ENCODE data around the gene SPOCK3. TPM values are rescaled to one million over a fixed set of nuclear protein-coding genes. Genes with fewer than 3 reads are reported as not detected.

Gene SPOCK3
- total and polyA plus RNA-seq, 3 experiments from 2014 or later: not detected

- H3K4me1 Mint-ChIP-seq: no peaks in the 10 kb centered on the region
- H3K36me3 Mint-ChIP-seq: no peaks in the 10 kb centered on the region
- no peak for DNase-seq
- H3K27me3 Mint-ChIP-seq: no peaks in the 10 kb centered on the region
- Histone ChIP-seq H3K27ac (ENCODE audit: low read depth, low read length) (no peak overlapping the region), H3K4me1 (ENCODE audit: insufficient read depth, low read length) (no peaks in the 10 kb centered on the region), H3K27me3 (ENCODE audit: insufficient read depth, low read length, poor library complexity, severe bottlenecking) (no peaks in the 10 kb centered on the region), H3K36me3 (ENCODE audit: insufficient read depth, low read length) (no peaks in the 10 kb centered on the region), H3K9me3 (ENCODE audit: low read length) (no peaks in the 10 kb centered on the region), H3K4me3 (ENCODE audit: low read length) (no peak overlapping the region)
- no peak overlapping the region for H3K27ac Mint-ChIP-seq
- H3K9me3 Mint-ChIP-seq: peaks cover 4 to 33% (median 6%) of the 10 kb centered on the region in 5 donors
- ChIA-PET CTCF (no interaction called here), POLR2A (no interaction called here)
- H3K4me3 Mint-ChIP-seq: no peak overlapping the region
Measured at GRCh38 chr4:167150587-167150986, 83.7 kb downstream of the SPOCK3 start.

GRCh38 chr4:167144605-167145004, 89.7 kb downstream of the SPOCK3 start:
- no peaks in the 10 kb centered on the region for H3K9me3 ChIP-seq (ENCODE audit: low read length)
- no peak overlapping the region for H3K27ac ChIP-seq (ENCODE audit: low read depth, low read length)
- POLR2A ChIA-PET: no interaction called here
- H3K36me3 ChIP-seq (ENCODE audit: insufficient read depth, low read length): no peaks in the 10 kb centered on the region
- no peaks in the 10 kb centered on the region for H3K27me3 Mint-ChIP-seq
- H3K4me1 ChIP-seq (ENCODE audit: insufficient read depth, low read length): no peaks in the 10 kb centered on the region
- no peaks in the 10 kb centered on the region for H3K27me3 ChIP-seq (ENCODE audit: insufficient read depth, low read length, poor library complexity, severe bottlenecking)
- no peak overlapping the region for H3K4me3 Mint-ChIP-seq
- H3K4me3 ChIP-seq (ENCODE audit: low read length): no peak overlapping the region
- peaks cover 5 to 30% (median 9%) of the 10 kb centered on the region in 5 donors for H3K9me3 Mint-ChIP-seq
- no peak overlapping the region for H3K27ac Mint-ChIP-seq
- no peak for DNase-seq
- CTCF ChIA-PET: no interaction called here
- no peaks in the 10 kb centered on the region for H3K4me1 Mint-ChIP-seq
- H3K36me3 Mint-ChIP-seq: no peaks in the 10 kb centered on the region

GRCh38 chr4:167143018-167143417, 91.3 kb downstream of the SPOCK3 start:
- POLR2A ChIA-PET: no interaction called here
- Histone ChIP-seq H3K27ac (ENCODE audit: low read depth, low read length) (no peak overlapping the region), H3K4me3 (ENCODE audit: low read length) (no peak overlapping the region), H3K27me3 (ENCODE audit: insufficient read depth, low read length, poor library complexity, severe bottlenecking) (no peaks in the 10 kb centered on the region), H3K36me3 (ENCODE audit: insufficient read depth, low read length) (no peaks in the 10 kb centered on the region), H3K9me3 (ENCODE audit: low read length) (no peaks in the 10 kb centered on the region), H3K4me1 (ENCODE audit: insufficient read depth, low read length) (no peaks in the 10 kb centered on the region)
- H3K4me1 Mint-ChIP-seq: no peaks in the 10 kb centered on the region
- H3K36me3 Mint-ChIP-seq: no peaks in the 10 kb centered on the region
- no peak overlapping the region for H3K27ac Mint-ChIP-seq
- no peak overlapping the region for H3K4me3 Mint-ChIP-seq
- H3K9me3 Mint-ChIP-seq: peaks cover 4 to 24% (median 9%) of the 10 kb centered on the region in 5 donors
- CTCF ChIA-PET: no interaction called here
- no peaks in the 10 kb centered on the region for H3K27me3 Mint-ChIP-seq
- DNase-seq: no peak

- Histone ChIP-seq H3K4me3 (ENCODE audit: low read length) (no peak overlapping the region), H3K36me3 (ENCODE audit: insufficient read depth, low read length) (no peaks in the 10 kb centered on the region), H3K9me3 (ENCODE audit: low read length) (no peaks in the 10 kb centered on the region), H3K4me1 (ENCODE audit: insufficient read depth, low read length) (no peaks in the 10 kb centered on the region), H3K27me3 (ENCODE audit: insufficient read depth, low read length, poor library complexity, severe bottlenecking) (no peaks in the 10 kb centered on the region), H3K27ac (ENCODE audit: low read depth, low read length) (no peak overlapping the region)
- ChIA-PET CTCF (no interaction called here), POLR2A (no interaction called here)
- no peak for DNase-seq
- no peaks in the 10 kb centered on the region for H3K4me1 Mint-ChIP-seq
- H3K4me3 Mint-ChIP-seq: no peak overlapping the region
- peaks cover 0 to 16% (median 2%) of the 10 kb centered on the region in 5 donors for H3K9me3 Mint-ChIP-seq
- H3K27ac Mint-ChIP-seq: no peak overlapping the region
- no peaks in the 10 kb centered on the region for H3K36me3 Mint-ChIP-seq
- H3K27me3 Mint-ChIP-seq: no peaks in the 10 kb centered on the region
Measured at GRCh38 chr4:167136270-167136669, 98.0 kb downstream of the SPOCK3 start.

GRCh38 chr4:167129146-167129545, 105.1 kb downstream of the SPOCK3 start:
- ChIA-PET CTCF (no interaction called here), POLR2A (no interaction called here)

GRCh38 chr4:167119392-167119791, 114.9 kb downstream of the SPOCK3 start:
- Histone ChIP-seq H3K4me3 (ENCODE audit: low read length) (no peak overlapping the region), H3K27me3 (ENCODE audit: insufficient read depth, low read length, poor library complexity, severe bottlenecking) (no peaks in the 10 kb centered on the region), H3K9me3 (ENCODE audit: low read length) (no peaks in the 10 kb centered on the region), H3K4me1 (ENCODE audit: insufficient read depth, low read length) (no peaks in the 10 kb centered on the region), H3K36me3 (ENCODE audit: insufficient read depth, low read length) (no peaks in the 10 kb centered on the region), H3K27ac (ENCODE audit: low read depth, low read length) (no peak overlapping the region)
- Mint-ChIP-seq H3K4me3 (no peak overlapping the region), H3K36me3 (no peaks in the 10 kb centered on the region), H3K27me3 (no peaks in the 10 kb centered on the region), H3K4me1 (no peaks in the 10 kb centered on the region), H3K27ac (no peak overlapping the region), H3K9me3 (peaks cover 0 to 25% (median 2%) of the 10 kb centered on the region in 5 donors)
- CTCF ChIA-PET: no interaction called here
- POLR2A ChIA-PET: no interaction called here
- no peak for DNase-seq

More at GRCh38 chr4:167129146-167129545, 105.1 kb downstream of the SPOCK3 start:
- Mint-ChIP-seq H3K9me3 (peaks cover 3 to 18% (median 13%) of the 10 kb centered on the region in 5 donors), H3K4me1 (no peaks in the 10 kb centered on the region), H3K4me3 (no peak overlapping the region), H3K27ac (no peak overlapping the region), H3K27me3 (no peaks in the 10 kb centered on the region), H3K36me3 (no peaks in the 10 kb centered on the region)
- H3K27me3 ChIP-seq (ENCODE audit: insufficient read depth, low read length, poor library complexity, severe bottlenecking): no peaks in the 10 kb centered on the region
- no peak overlapping the region for H3K27ac ChIP-seq (ENCODE audit: low read depth, low read length)
- no peak overlapping the region for H3K4me3 ChIP-seq (ENCODE audit: low read length)
- H3K9me3 ChIP-seq (ENCODE audit: low read length): no peaks in the 10 kb centered on the region
- H3K4me1 ChIP-seq (ENCODE audit: insufficient read depth, low read length): no peaks in the 10 kb centered on the region
- H3K36me3 ChIP-seq (ENCODE audit: insufficient read depth, low read length): no peaks in the 10 kb centered on the region
- no peak for DNase-seq

GRCh38 chr4:167117273-167117672, 117.0 kb downstream of the SPOCK3 start:
- ChIA-PET CTCF (no interaction called here), POLR2A (no interaction called here)
- Histone ChIP-seq H3K4me3 (ENCODE audit: low read length) (no peak overlapping the region), H3K9me3 (ENCODE audit: low read length) (no peaks in the 10 kb centered on the region), H3K27me3 (ENCODE audit: insufficient read depth, low read length, poor library complexity, severe bottlenecking) (no peaks in the 10 kb centered on the region), H3K36me3 (ENCODE audit: insufficient read depth, low read length) (no peaks in the 10 kb centered on the region), H3K4me1 (ENCODE audit: insufficient read depth, low read length) (no peaks in the 10 kb centered on the region), H3K27ac (ENCODE audit: low read depth, low read length) (no peak overlapping the region)
- Mint-ChIP-seq H3K27me3 (no peaks in the 10 kb centered on the region), H3K36me3 (no peaks in the 10 kb centered on the region), H3K4me1 (no peaks in the 10 kb centered on the region), H3K9me3 (peaks cover 0 to 22% (median 2%) of the 10 kb centered on the region in 5 donors), H3K4me3 (no peak overlapping the region), H3K27ac (no peak overlapping the region)
- DNase-seq: no peak

- no peak overlapping the region for H3K27ac ChIP-seq (ENCODE audit: low read depth, low read length)
- ChIA-PET POLR2A (no interaction called here), CTCF (no interaction called here)
- H3K9me3 ChIP-seq (ENCODE audit: low read length): no peaks in the 10 kb centered on the region
- no peaks in the 10 kb centered on the region for H3K4me1 ChIP-seq (ENCODE audit: insufficient read depth, low read length)
- Mint-ChIP-seq H3K4me1 (no peaks in the 10 kb centered on the region), H3K27ac (no peak overlapping the region), H3K9me3 (peaks cover 0 to 18% (median 3%) of the 10 kb centered on the region in 5 donors), H3K4me3 (no peak overlapping the region), H3K27me3 (no peaks in the 10 kb centered on the region), H3K36me3 (no peaks in the 10 kb centered on the region)
- H3K36me3 ChIP-seq (ENCODE audit: insufficient read depth, low read length): no peaks in the 10 kb centered on the region
- no peaks in the 10 kb centered on the region for H3K27me3 ChIP-seq (ENCODE audit: insufficient read depth, low read length, poor library complexity, severe bottlenecking)
- no peak for DNase-seq
- H3K4me3 ChIP-seq (ENCODE audit: low read length): no peak overlapping the region
Measured at GRCh38 chr4:167114416-167114971, 119.8 kb downstream of the SPOCK3 start.

GRCh38 chr4:167111622-167112021, 122.7 kb downstream of the SPOCK3 start:
- ChIA-PET CTCF (no interaction called here), POLR2A (no interaction called here)
- Mint-ChIP-seq H3K36me3 (no peaks in the 10 kb centered on the region), H3K4me3 (no peak overlapping the region), H3K27ac (no peak overlapping the region), H3K4me1 (no peaks in the 10 kb centered on the region), H3K27me3 (no peaks in the 10 kb centered on the region), H3K9me3 (peaks cover 0 to 26% (median 5%) of the 10 kb centered on the region in 5 donors)
- Histone ChIP-seq H3K27me3 (ENCODE audit: insufficient read depth, low read length, poor library complexity, severe bottlenecking) (no peaks in the 10 kb centered on the region), H3K27ac (ENCODE audit: low read depth, low read length) (no peak overlapping the region), H3K36me3 (ENCODE audit: insufficient read depth, low read length) (no peaks in the 10 kb centered on the region), H3K4me3 (ENCODE audit: low read length) (no peak overlapping the region), H3K9me3 (ENCODE audit: low read length) (no peaks in the 10 kb centered on the region), H3K4me1 (ENCODE audit: insufficient read depth, low read length) (no peaks in the 10 kb centered on the region)
- DNase-seq: no peak
